Panc1 (cell line): ENCODE measurements around the gene POLR2J2.
"Not testable (repeated sequence)": the region's sequence is repeated elsewhere in the genome, so short reads cannot be mapped to it uniquely, and the experiment has no call there.

ENCODE experiments used
- CTCF ChIP-seq: fragments of 450-650 bp; IDR thresholded peaks from 2 replicates; pipeline ENCODE4 v1.5.1; 2017; ENCODE audit warnings: mild to moderate bottlenecking
- POLR2AphosphoS5 ChIP-seq: IDR thresholded peaks from 2 replicates; pipeline ENCODE4 v1.6.1; 2012; ENCODE audit warnings: mild to moderate bottlenecking, low read depth, low read length, moderate library complexity
- TCF7L2 ChIP-seq: IDR thresholded peaks from 2 replicates; pipeline ENCODE4 v1.6.1; 2011; ENCODE audit warnings: mild to moderate bottlenecking, low read depth, low read length, inconsistent platforms

- not testable (repeated sequence) for TF ChIP-seq TCF7L2, CTCF, POLR2AphosphoS5
Observed at GRCh38 chr7:102627271-102627904, 44.1 kb downstream of the POLR2J2 start.
